ENCODE results near the gene WWOX.

Gene WWOX

DNA sequence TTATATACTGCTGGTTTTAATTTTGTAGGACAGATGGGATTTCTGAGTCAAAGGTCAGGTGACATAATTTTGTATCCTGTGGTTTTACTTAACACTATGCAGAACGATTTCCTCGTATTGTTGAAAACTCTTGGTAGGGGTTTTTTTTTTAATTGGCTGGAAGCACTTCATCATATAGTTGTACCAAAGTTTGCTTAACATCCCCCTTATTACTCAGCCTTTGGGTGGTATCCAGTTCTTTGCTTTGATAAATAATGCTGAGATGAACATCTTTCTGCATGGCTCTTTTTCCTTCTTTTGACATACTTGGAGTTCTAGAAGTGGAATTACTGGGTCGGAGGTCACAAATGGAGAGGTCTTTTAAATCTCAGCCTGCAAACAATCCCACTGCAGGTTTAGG, 1082.0 kb downstream of the WWOX start:
- Histone ChIP-seq H2BK120ac (ENCODE audit: insufficient read depth, low read length, poor library complexity) (no peak overlapping the region), H3K27ac (ENCODE audit: low read depth, low read length) (no peak overlapping the region), H3K36me3 (ENCODE audit: control insufficient read depth in 1 of 2, insufficient read depth in 2 of 2, low read length in 2 of 2) (no peaks in the 10 kb centered on the region), H3K4me2 (ENCODE audit: low read length) (no peak overlapping the region), H3K4me1 (ENCODE audit: control insufficient read depth in 1 of 2, insufficient read depth in 2 of 2, low read length in 2 of 2) (no peaks in the 10 kb centered on the region), H4K91ac (ENCODE audit: low read depth, low read length) (no peak overlapping the region), H3K79me2 (ENCODE audit: control insufficient read depth, insufficient read depth, low read length, poor library complexity) (no peaks in the 10 kb centered on the region), H3K79me1 (ENCODE audit: low read length) (no peaks in the 10 kb centered on the region), H2AK5ac (ENCODE audit: low read length) (no peak overlapping the region), H3K4me3 (ENCODE audit: low read depth, low read length) (no peak overlapping the region), H3K9ac (ENCODE audit: low read length) (no peak overlapping the region), H4K8ac (ENCODE audit: low read depth, low read length) (no peak overlapping the region), H3K23ac (ENCODE audit: low read length) (no peak overlapping the region), H3K4ac (ENCODE audit: low read depth, low read length) (no peak overlapping the region), H2BK5ac (ENCODE audit: low read depth, low read length, poor library complexity) (no peak overlapping the region), H3K9me3 (ENCODE audit: insufficient read depth, low read depth, low read length) (no peaks in the 10 kb centered on the region), H3K27me3 (ENCODE audit: insufficient read depth, low read length) (no peaks in the 10 kb centered on the region), H3K18ac (ENCODE audit: low read length) (no peak overlapping the region), H4K12ac (ENCODE audit: low read depth, low read length) (no peak overlapping the region), H2BK12ac (ENCODE audit: low read length) (no peak overlapping the region), H3K14ac (ENCODE audit: low read length) (no peak overlapping the region), H2AFZ (ENCODE audit: insufficient read depth, low read length, poor library complexity) (no peak overlapping the region)
- DNase-seq, result no peak
- no CpG with 5 or more reads among the region's 3 CpGs for WGBS (ENCODE audit: extremely low coverage, insufficient coverage, insufficient read length)

DNA sequence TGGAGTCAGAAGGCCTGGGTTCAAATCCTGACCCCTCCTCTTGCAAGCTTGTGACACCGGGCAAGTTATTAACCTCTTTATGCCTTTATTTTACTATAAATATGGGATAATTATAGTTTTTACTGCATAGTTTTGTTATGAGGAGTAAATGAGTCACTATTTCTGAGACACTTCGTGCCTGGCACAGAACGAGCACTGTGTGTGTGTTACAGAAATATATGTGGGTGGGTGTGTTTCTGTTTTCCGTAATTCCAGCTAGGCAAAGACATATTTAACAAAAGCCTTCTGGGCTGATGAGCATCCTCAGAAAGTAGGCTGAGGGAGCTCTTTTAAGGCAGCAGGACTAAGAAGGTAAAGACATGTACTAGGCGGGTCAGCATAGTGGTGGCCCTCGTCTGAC, 1083.2 kb downstream of the WWOX start:
- H3K4ac ChIP-seq (ENCODE audit: low read depth, low read length), result no peak overlapping the region
- H3K27ac ChIP-seq (ENCODE audit: low read depth, low read length), result no peak overlapping the region
- H3K79me2 ChIP-seq (ENCODE audit: control insufficient read depth, insufficient read depth, low read length, poor library complexity), result no peaks in the 10 kb centered on the region
- H3K23ac ChIP-seq (ENCODE audit: low read length), result no peak overlapping the region
- H4K12ac ChIP-seq (ENCODE audit: low read depth, low read length), result no peak overlapping the region
- no peaks in the 10 kb centered on the region for H3K79me1 ChIP-seq (ENCODE audit: low read length)
- H2BK120ac ChIP-seq (ENCODE audit: insufficient read depth, low read length, poor library complexity), result no peak overlapping the region
- H2AFZ ChIP-seq (ENCODE audit: insufficient read depth, low read length, poor library complexity), result no peak overlapping the region
- no peak overlapping the region for H4K8ac ChIP-seq (ENCODE audit: low read depth, low read length)
- H3K9me3 ChIP-seq (ENCODE audit: insufficient read depth, low read depth, low read length), result no peaks in the 10 kb centered on the region
- no peak overlapping the region for H4K91ac ChIP-seq (ENCODE audit: low read depth, low read length)
- H3K14ac ChIP-seq (ENCODE audit: low read length), result no peak overlapping the region
- DNase-seq, result no peak
- H3K9ac ChIP-seq (ENCODE audit: low read length), result no peak overlapping the region
- H3K18ac ChIP-seq (ENCODE audit: low read length), result no peak overlapping the region
- no peak overlapping the region for H2BK12ac ChIP-seq (ENCODE audit: low read length)
- H3K36me3 ChIP-seq (ENCODE audit: control insufficient read depth in 1 of 2, insufficient read depth in 2 of 2, low read length in 2 of 2), result no peaks in the 10 kb centered on the region
- no peaks in the 10 kb centered on the region for H3K4me1 ChIP-seq (ENCODE audit: control insufficient read depth in 1 of 2, insufficient read depth in 2 of 2, low read length in 2 of 2)
- no peak overlapping the region for H3K4me3 ChIP-seq (ENCODE audit: low read depth, low read length)
- H3K4me2 ChIP-seq (ENCODE audit: low read length), result no peak overlapping the region
- H3K27me3 ChIP-seq (ENCODE audit: insufficient read depth, low read length), result no peaks in the 10 kb centered on the region
- H2BK5ac ChIP-seq (ENCODE audit: low read depth, low read length, poor library complexity), result no peak overlapping the region
- no CpG with 5 or more reads among the region's 6 CpGs for WGBS (ENCODE audit: extremely low coverage, insufficient coverage, insufficient read length)
- no peak overlapping the region for H2AK5ac ChIP-seq (ENCODE audit: low read length)

DNA sequence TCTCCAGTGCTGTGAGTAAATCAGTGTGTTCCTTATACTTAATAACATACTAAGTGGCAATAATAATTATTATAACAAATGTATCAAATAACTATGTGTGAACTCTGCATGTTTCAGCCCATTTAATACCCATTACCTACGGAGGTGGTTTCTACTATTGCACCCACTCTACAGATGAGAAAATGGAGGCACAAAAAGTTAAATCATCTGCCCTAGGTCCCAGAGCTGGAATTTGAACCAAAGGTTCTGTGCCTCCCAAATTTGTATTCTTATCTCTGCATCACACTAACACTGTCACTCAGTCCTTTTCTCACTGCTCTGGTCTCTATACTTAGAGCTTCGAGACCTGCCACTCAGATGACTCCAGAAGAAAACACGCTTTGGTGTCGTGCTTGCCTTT, 1084.1 kb downstream of the WWOX start:
- Histone ChIP-seq H3K18ac (ENCODE audit: low read length) (no peak overlapping the region), H4K8ac (ENCODE audit: low read depth, low read length) (no peak overlapping the region), H3K4me1 (ENCODE audit: control insufficient read depth in 1 of 2, insufficient read depth in 2 of 2, low read length in 2 of 2) (no peaks in the 10 kb centered on the region), H3K9me3 (ENCODE audit: insufficient read depth, low read depth, low read length) (no peaks in the 10 kb centered on the region), H2AK5ac (ENCODE audit: low read length) (no peak overlapping the region), H4K12ac (ENCODE audit: low read depth, low read length) (no peak overlapping the region), H2AFZ (ENCODE audit: insufficient read depth, low read length, poor library complexity) (no peak overlapping the region), H3K14ac (ENCODE audit: low read length) (no peak overlapping the region), H3K36me3 (ENCODE audit: control insufficient read depth in 1 of 2, insufficient read depth in 2 of 2, low read length in 2 of 2) (no peaks in the 10 kb centered on the region), H3K79me2 (ENCODE audit: control insufficient read depth, insufficient read depth, low read length, poor library complexity) (no peaks in the 10 kb centered on the region), H2BK120ac (ENCODE audit: insufficient read depth, low read length, poor library complexity) (no peak overlapping the region), H3K4me3 (ENCODE audit: low read depth, low read length) (no peak overlapping the region), H4K91ac (ENCODE audit: low read depth, low read length) (no peak overlapping the region), H3K27ac (ENCODE audit: low read depth, low read length) (no peak overlapping the region), H3K79me1 (ENCODE audit: low read length) (no peaks in the 10 kb centered on the region), H3K23ac (ENCODE audit: low read length) (no peak overlapping the region), H3K27me3 (ENCODE audit: insufficient read depth, low read length) (no peaks in the 10 kb centered on the region), H2BK12ac (ENCODE audit: low read length) (no peak overlapping the region), H2BK5ac (ENCODE audit: low read depth, low read length, poor library complexity) (no peak overlapping the region), H3K9ac (ENCODE audit: low read length) (no peak overlapping the region), H3K4ac (ENCODE audit: low read depth, low read length) (no peak overlapping the region), H3K4me2 (ENCODE audit: low read length) (no peak overlapping the region)
- no CpG with 5 or more reads among the region's 4 CpGs for WGBS (ENCODE audit: extremely low coverage, insufficient coverage, insufficient read length)
- no peak for DNase-seq

DNA sequence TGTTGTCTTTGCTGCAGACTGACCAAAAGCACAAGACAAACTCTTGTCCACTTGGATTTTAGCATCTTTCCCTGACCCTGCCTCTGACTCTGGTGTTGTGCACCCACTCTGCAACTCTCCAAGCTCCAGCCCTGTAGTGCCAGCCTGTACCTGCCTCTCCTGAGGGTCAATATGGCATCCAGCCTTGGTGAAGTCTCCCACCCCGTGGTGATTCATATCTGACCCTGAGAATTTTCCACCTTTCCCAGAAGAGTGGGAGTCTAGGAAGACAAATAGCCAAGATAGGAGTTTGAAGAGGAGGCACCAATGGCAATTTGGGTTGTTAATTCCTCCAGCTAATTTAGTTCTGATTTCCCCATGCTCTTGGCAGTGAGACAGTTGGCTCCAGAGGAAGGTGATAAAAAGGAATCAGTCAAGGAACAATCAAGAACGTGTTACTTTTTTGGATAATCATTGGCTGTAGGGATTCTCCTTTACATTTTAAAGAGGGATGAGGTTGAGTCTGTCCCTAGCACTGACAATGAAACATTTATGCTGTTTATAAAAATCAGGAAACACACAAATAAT, 1085.1 kb downstream of the WWOX start:
- no peak overlapping the region for H4K91ac ChIP-seq (ENCODE audit: low read depth, low read length)
- H4K12ac ChIP-seq (ENCODE audit: low read depth, low read length), result no peak overlapping the region
- H2BK5ac ChIP-seq (ENCODE audit: low read depth, low read length, poor library complexity), result no peak overlapping the region
- H3K23ac ChIP-seq (ENCODE audit: low read length), result no peak overlapping the region
- H4K8ac ChIP-seq (ENCODE audit: low read depth, low read length), result no peak overlapping the region
- no peaks in the 10 kb centered on the region for H3K79me2 ChIP-seq (ENCODE audit: control insufficient read depth, insufficient read depth, low read length, poor library complexity)
- WGBS (ENCODE audit: extremely low coverage, insufficient coverage, insufficient read length), result no CpG with 5 or more reads among the region's 2 CpGs
- no peak overlapping the region for H3K18ac ChIP-seq (ENCODE audit: low read length)
- no peak overlapping the region for H3K14ac ChIP-seq (ENCODE audit: low read length)
- H3K4me2 ChIP-seq (ENCODE audit: low read length), result no peak overlapping the region
- no peaks in the 10 kb centered on the region for H3K27me3 ChIP-seq (ENCODE audit: insufficient read depth, low read length)
- H2BK12ac ChIP-seq (ENCODE audit: low read length), result no peak overlapping the region
- H3K9me3 ChIP-seq (ENCODE audit: insufficient read depth, low read depth, low read length), result no peaks in the 10 kb centered on the region
- no peak overlapping the region for H3K4ac ChIP-seq (ENCODE audit: low read depth, low read length)
- no peak overlapping the region for H3K27ac ChIP-seq (ENCODE audit: low read depth, low read length)
- H3K36me3 ChIP-seq (ENCODE audit: control insufficient read depth in 1 of 2, insufficient read depth in 2 of 2, low read length in 2 of 2), result no peaks in the 10 kb centered on the region
- no peak for DNase-seq
- H2BK120ac ChIP-seq (ENCODE audit: insufficient read depth, low read length, poor library complexity), result no peak overlapping the region
- no peaks in the 10 kb centered on the region for H3K4me1 ChIP-seq (ENCODE audit: control insufficient read depth in 1 of 2, insufficient read depth in 2 of 2, low read length in 2 of 2)
- H3K9ac ChIP-seq (ENCODE audit: low read length), result no peak overlapping the region
- H2AFZ ChIP-seq (ENCODE audit: insufficient read depth, low read length, poor library complexity), result no peak overlapping the region
- H3K4me3 ChIP-seq (ENCODE audit: low read depth, low read length), result no peak overlapping the region
- H3K79me1 ChIP-seq (ENCODE audit: low read length), result no peaks in the 10 kb centered on the region
- H2AK5ac ChIP-seq (ENCODE audit: low read length), result no peak overlapping the region
